Hepatocyte (in vitro differentiated cells): Measurements from ENCODE around the gene EXD3. TPM values are rescaled to one million over a fixed set of nuclear protein-coding genes. Genes with fewer than 3 reads are reported as not detected.
A peak's percentile ranks its signal among the peaks of the same experiment; 100 is the strongest.

ENCODE experiments used
- DNase-seq: peaks from one replicate; pipeline ENCODE4 v3.0.0-alpha.2; 2016; ENCODE audit warnings: low spot score
- H2AFZ ChIP-seq: fragments of 200-600 bp; sonication (generic); 2 replicates; pipeline ENCODE4 v1.6.0; 2016; ENCODE audit warnings: antibody characterized with exemption, mild to moderate bottlenecking
- H3K27ac ChIP-seq: fragments of 200-600 bp; sonication (generic); 2 replicates; pipeline ENCODE4 v1.5.1; 2016; ENCODE audit warnings: mild to moderate bottlenecking
- H3K27me3 ChIP-seq: fragments of 200-600 bp; sonication (generic); 2 replicates; pipeline ENCODE4 v1.6.1; 2016
- H3K36me3 ChIP-seq: fragments of 200-600 bp; sonication (generic); replicated peaks from 2 replicates; pipeline ENCODE4 v1.5.1; 2016; ENCODE audit warnings: low read depth; ENCODE audit not compliant: insufficient read depth
- H3K4me1 ChIP-seq: fragments of 200-600 bp; sonication (generic); 2 replicates; pipeline ENCODE4 v1.5.1; 2016; ENCODE audit warnings: mild to moderate bottlenecking, moderate library complexity; ENCODE audit not compliant: insufficient read depth
- H3K4me2 ChIP-seq: fragments of 200-600 bp; sonication (generic); 2 replicates; pipeline ENCODE4 v1.6.0; 2016
- H3K4me3 ChIP-seq: fragments of 200-600 bp; sonication (generic); 2 replicates; pipeline ENCODE4 v1.5.1; 2016; ENCODE audit warnings: mild to moderate bottlenecking
- H3K79me2 ChIP-seq: fragments of 200-600 bp; sonication (generic); 2 replicates; pipeline ENCODE4 v1.6.0; 2017; ENCODE audit warnings: mild to moderate bottlenecking
- H3K9me2 ChIP-seq: fragments of 200-600 bp; sonication (generic); replicated peaks from 2 replicates; pipeline ENCODE4 v1.6.0; 2017; ENCODE audit warnings: mild to moderate bottlenecking; ENCODE audit not compliant: insufficient read depth
- H3K9me3 ChIP-seq: fragments of 200-600 bp; sonication (generic); 2 replicates; pipeline ENCODE4 v1.5.1; 2016; ENCODE audit warnings: low read depth, mild to moderate bottlenecking
- H4K20me1 ChIP-seq: fragments of 200-600 bp; sonication (generic); 2 replicates; pipeline ENCODE4 v1.6.0; 2016; ENCODE audit warnings: mild to moderate bottlenecking; ENCODE audit not compliant: insufficient read depth, poor library complexity, severe bottlenecking
- CTCF ChIP-seq: fragments of 200-600 bp; sonication (generic); IDR thresholded peaks from 2 replicates; pipeline ENCODE4 v1.5.1; 2016; ENCODE audit warnings: antibody characterized with exemption, mild to moderate bottlenecking; ENCODE audit not compliant: poor library complexity
- EZH2 ChIP-seq: fragments of 200-600 bp; sonication (generic); IDR thresholded peaks from 2 replicates; pipeline ENCODE4 v1.6.1; 2016; ENCODE audit warnings: antibody characterized with exemption, mild to moderate bottlenecking, borderline replicate concordance
- EZH2phosphoT487 ChIP-seq: fragments of 200-600 bp; sonication (generic); IDR thresholded peaks from one replicate; pipeline ENCODE4 v1.6.1; 2018; ENCODE audit warnings: antibody characterized with exemption, mild to moderate bottlenecking, low read depth, moderate library complexity; ENCODE audit not compliant: unreplicated experiment, severe bottlenecking
- WGBS: methylation state at CpG from one replicate; pipeline ENCODE4 v1.1.6; 2016; ENCODE audit warnings: low lambda C conversion rate; ENCODE audit errors: missing lambda C conversion rate; 5-methylcytosine and 5-hydroxymethylcytosine counted together
- polyA plus RNA-seq: library from polyadenylated mRNA; unstranded; fragments of >200 nt; fragmentation: Nextera tagmentation; extraction: Ambion mirVana; gene quantifications from 2 replicates; pipeline ENCODE4 v1.2.1, GENCODE V29; 2016
- total RNA-seq: library from RNA; depleted of rRNA; stranded (reverse); fragments of >200 nt; gene quantifications from 2 replicates; pipeline ENCODE4 v1.2.3, GENCODE V29; 2014

Gene EXD3
- total and polyA plus RNA-seq, 2 experiments from 2014 or later: 11.8 to 21.6 TPM

GRCh38 chr9:137312852-137313325 is 110.1 kb downstream of the EXD3 start:
- no peaks in the 10 kb centered on the region for H3K9me3 ChIP-seq
- 94% methylated on average over 6 of the region's 6 CpGs for WGBS
- H3K4me3 ChIP-seq: no peak overlapping the region
- no peaks in the 10 kb centered on the region for H3K36me3 ChIP-seq
- H2AFZ ChIP-seq: no peak overlapping the region
- peak overlapping the region; percentile 54 for H3K4me2 ChIP-seq
- TF ChIP-seq CTCF: no peak
- TF ChIP-seq EZH2: no peak
- TF ChIP-seq EZH2phosphoT487: no peak
- no peaks in the 10 kb centered on the region for H3K79me2 ChIP-seq
- DNase-seq: peak; percentile 14
- no peaks in the 10 kb centered on the region for H3K9me2 ChIP-seq
- H3K27me3 ChIP-seq: no peaks in the 10 kb centered on the region
- peaks cover 56% of the 10 kb centered on the region for H3K4me1 ChIP-seq
- H3K27ac ChIP-seq: peak overlapping the region; percentile 46
- H4K20me1 ChIP-seq: no peaks in the 10 kb centered on the region

DNA sequence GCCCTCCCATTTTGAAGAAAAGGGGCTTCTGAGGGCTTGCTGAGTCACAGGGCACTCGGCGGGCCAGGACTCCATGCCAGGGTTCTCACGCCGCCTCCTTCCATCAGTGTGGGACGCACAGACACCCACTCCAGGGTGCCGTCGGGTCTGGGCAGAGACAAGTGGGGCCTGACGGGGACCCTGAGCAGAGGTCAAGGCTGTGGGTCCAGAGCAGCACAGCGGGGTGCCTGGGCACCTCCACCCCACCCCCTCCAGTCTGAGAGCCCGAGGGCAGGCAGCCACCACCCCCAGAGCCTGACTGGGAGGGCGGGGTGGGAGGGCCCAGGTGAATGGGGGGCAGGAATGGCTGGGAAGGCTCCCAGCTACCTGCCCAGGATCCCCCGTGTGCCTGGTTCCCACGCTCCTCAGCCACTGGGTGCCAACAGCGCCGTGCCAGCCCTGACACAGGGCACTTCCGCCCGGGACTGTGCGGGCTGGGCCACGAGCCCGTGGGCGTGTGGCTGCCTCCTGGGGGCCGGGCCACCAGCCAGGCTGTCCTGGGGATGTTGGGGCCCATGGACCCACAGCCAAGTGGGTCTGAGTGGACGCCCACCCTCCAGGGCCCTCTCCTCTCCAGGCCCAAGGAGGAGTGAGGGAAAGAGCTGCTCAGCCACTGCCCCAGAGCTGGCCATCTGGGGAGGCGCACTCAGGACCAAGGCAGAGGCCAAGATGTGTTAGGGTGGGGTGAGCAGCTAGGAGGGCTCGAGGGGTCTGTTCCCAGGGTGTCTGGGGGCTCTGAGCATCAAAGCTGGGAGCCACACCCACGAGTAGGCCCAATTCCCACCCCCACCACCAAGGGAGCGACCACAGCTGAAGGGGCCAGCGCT is 110.7 kb downstream of the EXD3 start:
- H3K9me2 ChIP-seq: no peaks in the 10 kb centered on the region
- no peaks in the 10 kb centered on the region for H4K20me1 ChIP-seq
- DNase-seq: no peak
- H3K9me3 ChIP-seq: no peaks in the 10 kb centered on the region
- H3K27me3 ChIP-seq: no peaks in the 10 kb centered on the region
- H3K27ac ChIP-seq: peak overlapping the region; percentile 74
- no peak overlapping the region for H3K4me2 ChIP-seq
- peaks cover 56% of the 10 kb centered on the region for H3K4me1 ChIP-seq
- H3K36me3 ChIP-seq: no peaks in the 10 kb centered on the region
- H3K4me3 ChIP-seq: no peak overlapping the region
- H3K79me2 ChIP-seq: no peaks in the 10 kb centered on the region
- no peak for TF ChIP-seq EZH2
- TF ChIP-seq EZH2phosphoT487: no peak
- TF ChIP-seq CTCF: no peak
- no peak overlapping the region for H2AFZ ChIP-seq
- WGBS: 92% methylated on average over 16 of the region's 28 CpGs

GRCh38 chr9:137311171-137311985 is 111.6 kb downstream of the EXD3 start:
- Histone ChIP-seq H4K20me1 (no peaks in the 10 kb centered on the region), H3K4me3 (no peak overlapping the region), H2AFZ (no peak overlapping the region), H3K4me2 (no peak overlapping the region), H3K27ac (peak overlapping the region; percentile 75), H3K36me3 (no peaks in the 10 kb centered on the region), H3K9me3 (no peaks in the 10 kb centered on the region), H3K9me2 (no peaks in the 10 kb centered on the region), H3K4me1 (peaks cover 52% of the 10 kb centered on the region), H3K27me3 (no peaks in the 10 kb centered on the region), H3K79me2 (no peaks in the 10 kb centered on the region)
- 86% methylated on average over 27 of the region's 27 CpGs for WGBS
- no peak for TF ChIP-seq EZH2phosphoT487
- TF ChIP-seq EZH2: no peak
- TF ChIP-seq CTCF: no peak
- DNase-seq: peak; percentile 85
